ENCODE data around the gene ASIC4. TPM values are rescaled to one million over a fixed set of nuclear protein-coding genes. Genes with fewer than 3 reads are reported as not detected.

The ASIC4 gene
- polyA plus RNA-seq, 4 donors = 0.04 to 0.10 TPM; not detected in 2

- H3K27ac ChIP-seq (ENCODE audit: low read depth in 1 of 3, low read length in 2 of 3) = peak overlapping the region in 2 of 3 donors; percentile 22 to 85
- DNase-seq = peak in 1 of 2 donors; percentile 59
These were observed 37.4 kb downstream of the ASIC4 start for GRCh38 chr2:219551441-219552381.

GRCh38 chr2:219552382-219553167 is 38.3 kb downstream of the ASIC4 start:
- Histone ChIP-seq H3K4me3 (ENCODE audit: low read depth in 1 of 3, low read length in 3 of 3) (peak overlapping the region; percentile 40 to 55 (median 52)), H3K27ac (ENCODE audit: low read depth in 1 of 3, low read length in 2 of 3) (peak overlapping the region; percentile 35 to 85 (median 62)), H3K27me3 (ENCODE audit: control insufficient read depth in 3 of 3, insufficient read depth in 3 of 3, low read length in 3 of 3) (peaks cover 0 to 29% (median 0%) of the 10 kb centered on the region in 3 donors), H3K36me3 (ENCODE audit: control insufficient read depth in 3 of 3, insufficient read depth in 2 of 3, low read depth in 1 of 3, low read length in 3 of 3) (peaks cover 0 to 55% (median 3%) of the 10 kb centered on the region in 3 donors), H3K9me3 (ENCODE audit: control insufficient read depth in 2 of 2, insufficient read depth in 1 of 2, low read depth in 1 of 2, low read length in 1 of 2) (no peaks in the 10 kb centered on the region), H3K4me1 (ENCODE audit: control insufficient read depth in 3 of 3, insufficient read depth in 2 of 3, low read depth in 1 of 3, low read length in 2 of 3) (peaks cover 0 to 19% (median 0%) of the 10 kb centered on the region in 3 donors)
- FAIRE-seq (no peak), DNase-seq (peak; percentile 78 to 96)
- 1 to 5% (median 1%) methylated on average over 59 to 99 of the region's 99 CpGs for WGBS, 3 donors

More at GRCh38 chr2:219551441-219552381, 37.4 kb downstream of the ASIC4 start:
- WGBS, 3 donors = 5 to 7% (median 5%) methylated on average over 51 to 54 of the region's 54 CpGs
- no peak for FAIRE-seq
- Histone ChIP-seq H3K4me1 (ENCODE audit: control insufficient read depth in 3 of 3, insufficient read depth in 2 of 3, low read depth in 1 of 3, low read length in 2 of 3) (peaks cover 0 to 25% (median 0%) of the 10 kb centered on the region in 3 donors), H3K27me3 (ENCODE audit: control insufficient read depth in 3 of 3, insufficient read depth in 3 of 3, low read length in 3 of 3) (peaks cover 0 to 29% (median 0%) of the 10 kb centered on the region in 3 donors), H3K9me3 (ENCODE audit: control insufficient read depth in 2 of 2, insufficient read depth in 1 of 2, low read depth in 1 of 2, low read length in 1 of 2) (no peaks in the 10 kb centered on the region), H3K36me3 (ENCODE audit: control insufficient read depth in 3 of 3, insufficient read depth in 2 of 3, low read depth in 1 of 3, low read length in 3 of 3) (peaks cover 0 to 51% (median 3%) of the 10 kb centered on the region in 3 donors), H3K4me3 (ENCODE audit: low read depth in 1 of 3, low read length in 3 of 3) (peak overlapping the region; percentile 40 to 55 (median 52))

GRCh38 chr2:219553168-219553417 is 38.8 kb downstream of the ASIC4 start:
- Histone ChIP-seq H3K27ac (ENCODE audit: low read depth in 1 of 3, low read length in 2 of 3) (no peak overlapping the region), H3K4me1 (ENCODE audit: control insufficient read depth in 3 of 3, insufficient read depth in 2 of 3, low read depth in 1 of 3, low read length in 2 of 3) (peaks cover 0 to 19% (median 0%) of the 10 kb centered on the region in 3 donors), H3K9me3 (ENCODE audit: control insufficient read depth in 2 of 2, insufficient read depth in 1 of 2, low read depth in 1 of 2, low read length in 1 of 2) (no peaks in the 10 kb centered on the region), H3K27me3 (ENCODE audit: control insufficient read depth in 3 of 3, insufficient read depth in 3 of 3, low read length in 3 of 3) (peaks cover 0 to 29% (median 0%) of the 10 kb centered on the region in 3 donors), H3K4me3 (ENCODE audit: low read depth in 1 of 3, low read length in 3 of 3) (peak overlapping the region in 2 of 3 donors; percentile 40 to 55), H3K36me3 (ENCODE audit: control insufficient read depth in 3 of 3, insufficient read depth in 2 of 3, low read depth in 1 of 3, low read length in 3 of 3) (peaks cover 0 to 51% (median 3%) of the 10 kb centered on the region in 3 donors)
- no peak for FAIRE-seq
- 18 to 33% (median 28%) methylated on average over 7 of the region's 7 CpGs for WGBS, 3 donors
- DNase-seq = no peak

GRCh38 chr2:219553463-219553963 is 39.2 kb downstream of the ASIC4 start:
- Histone ChIP-seq H3K4me1 (ENCODE audit: control insufficient read depth in 3 of 3, insufficient read depth in 2 of 3, low read depth in 1 of 3, low read length in 2 of 3) (peaks cover 0 to 19% (median 0%) of the 10 kb centered on the region in 3 donors), H3K4me3 (ENCODE audit: low read depth in 1 of 3, low read length in 3 of 3) (no peak overlapping the region), H3K36me3 (ENCODE audit: control insufficient read depth in 3 of 3, insufficient read depth in 2 of 3, low read depth in 1 of 3, low read length in 3 of 3) (peaks cover 0 to 51% (median 3%) of the 10 kb centered on the region in 3 donors), H3K9me3 (ENCODE audit: control insufficient read depth in 2 of 2, insufficient read depth in 1 of 2, low read depth in 1 of 2, low read length in 1 of 2) (no peaks in the 10 kb centered on the region), H3K27ac (ENCODE audit: low read depth in 1 of 3, low read length in 2 of 3) (no peak overlapping the region), H3K27me3 (ENCODE audit: control insufficient read depth in 3 of 3, insufficient read depth in 3 of 3, low read length in 3 of 3) (peaks cover 0 to 29% (median 0%) of the 10 kb centered on the region in 3 donors)
- WGBS, 3 donors = 80 to 82% (median 81%) methylated on average over 12 of the region's 12 CpGs
- FAIRE-seq = no peak
- no peak for DNase-seq

- Histone ChIP-seq H3K36me3 (ENCODE audit: control insufficient read depth in 3 of 3, insufficient read depth in 2 of 3, low read depth in 1 of 3, low read length in 3 of 3) (peaks cover 0 to 46% (median 3%) of the 10 kb centered on the region in 3 donors), H3K4me1 (ENCODE audit: control insufficient read depth in 3 of 3, insufficient read depth in 2 of 3, low read depth in 1 of 3, low read length in 2 of 3) (peaks cover 0 to 19% (median 0%) of the 10 kb centered on the region in 3 donors), H3K9me3 (ENCODE audit: control insufficient read depth in 2 of 2, insufficient read depth in 1 of 2, low read depth in 1 of 2, low read length in 1 of 2) (no peaks in the 10 kb centered on the region), H3K27me3 (ENCODE audit: control insufficient read depth in 3 of 3, insufficient read depth in 3 of 3, low read length in 3 of 3) (peaks cover 0 to 29% (median 0%) of the 10 kb centered on the region in 3 donors), H3K27ac (ENCODE audit: low read depth in 1 of 3, low read length in 2 of 3) (no peak overlapping the region), H3K4me3 (ENCODE audit: low read depth in 1 of 3, low read length in 3 of 3) (no peak overlapping the region)
- FAIRE-seq = no peak
- no peak for DNase-seq
- 87 to 93% (median 92%) methylated on average over 14 to 15 of the region's 15 CpGs for WGBS, 3 donors
These were observed 40.1 kb downstream of the ASIC4 start for GRCh38 chr2:219554350-219554749.

- DNase-seq = no peak
- 93 to 96% (median 93%) methylated on average over 20 of the region's 20 CpGs for WGBS, 3 donors
- Histone ChIP-seq H3K4me3 (ENCODE audit: low read depth in 1 of 3, low read length in 3 of 3) (no peak overlapping the region), H3K36me3 (ENCODE audit: control insufficient read depth in 3 of 3, insufficient read depth in 2 of 3, low read depth in 1 of 3, low read length in 3 of 3) (peaks cover 0 to 34% (median 0%) of the 10 kb centered on the region in 3 donors), H3K4me1 (ENCODE audit: control insufficient read depth in 3 of 3, insufficient read depth in 2 of 3, low read depth in 1 of 3, low read length in 2 of 3) (peaks cover 0 to 19% (median 0%) of the 10 kb centered on the region in 3 donors), H3K27me3 (ENCODE audit: control insufficient read depth in 3 of 3, insufficient read depth in 3 of 3, low read length in 3 of 3) (peaks cover 0 to 22% (median 0%) of the 10 kb centered on the region in 3 donors), H3K27ac (ENCODE audit: low read depth in 1 of 3, low read length in 2 of 3) (no peak overlapping the region), H3K9me3 (ENCODE audit: control insufficient read depth in 2 of 2, insufficient read depth in 1 of 2, low read depth in 1 of 2, low read length in 1 of 2) (no peaks in the 10 kb centered on the region)
- FAIRE-seq = no peak
These were observed 41.7 kb downstream of the ASIC4 start for GRCh38 chr2:219555956-219556355.

GRCh38 chr2:219556413-219556812 is 42.1 kb downstream of the ASIC4 start:
- DNase-seq = no peak
- H3K36me3 ChIP-seq (ENCODE audit: control insufficient read depth in 3 of 3, insufficient read depth in 2 of 3, low read depth in 1 of 3, low read length in 3 of 3) = peaks cover 0 to 37% (median 0%) of the 10 kb centered on the region in 3 donors
- H3K4me1 ChIP-seq (ENCODE audit: control insufficient read depth in 3 of 3, insufficient read depth in 2 of 3, low read depth in 1 of 3, low read length in 2 of 3) = peaks cover 0 to 14% (median 0%) of the 10 kb centered on the region in 3 donors

GRCh38 chr2:219557320-219557719 is 43.0 kb downstream of the ASIC4 start:
- WGBS, 3 donors = 85 to 92% (median 85%) methylated on average over 21 of the region's 21 CpGs
- no peak overlapping the region for H3K27ac ChIP-seq (ENCODE audit: low read depth in 1 of 3, low read length in 2 of 3)
- no peak overlapping the region for H3K4me3 ChIP-seq (ENCODE audit: low read depth in 1 of 3, low read length in 3 of 3)
- H3K9me3 ChIP-seq (ENCODE audit: control insufficient read depth in 2 of 2, insufficient read depth in 1 of 2, low read depth in 1 of 2, low read length in 1 of 2) = no peaks in the 10 kb centered on the region
- FAIRE-seq = no peak
- H3K4me1 ChIP-seq (ENCODE audit: control insufficient read depth in 3 of 3, insufficient read depth in 2 of 3, low read depth in 1 of 3, low read length in 2 of 3) = peaks cover 0 to 6% (median 0%) of the 10 kb centered on the region in 3 donors
- H3K27me3 ChIP-seq (ENCODE audit: control insufficient read depth in 3 of 3, insufficient read depth in 3 of 3, low read length in 3 of 3) = peaks cover 0 to 12% (median 0%) of the 10 kb centered on the region in 3 donors
- no peak for DNase-seq
- peaks cover 0 to 46% (median 0%) of the 10 kb centered on the region in 3 donors for H3K36me3 ChIP-seq (ENCODE audit: control insufficient read depth in 3 of 3, insufficient read depth in 2 of 3, low read depth in 1 of 3, low read length in 3 of 3)

More at GRCh38 chr2:219556413-219556812, 42.1 kb downstream of the ASIC4 start:
- Histone ChIP-seq H3K27me3 (ENCODE audit: control insufficient read depth in 3 of 3, insufficient read depth in 3 of 3, low read length in 3 of 3) (peaks cover 0 to 19% (median 0%) of the 10 kb centered on the region in 3 donors), H3K27ac (ENCODE audit: low read depth in 1 of 3, low read length in 2 of 3) (no peak overlapping the region), H3K9me3 (ENCODE audit: control insufficient read depth in 2 of 2, insufficient read depth in 1 of 2, low read depth in 1 of 2, low read length in 1 of 2) (no peaks in the 10 kb centered on the region), H3K4me3 (ENCODE audit: low read depth in 1 of 3, low read length in 3 of 3) (no peak overlapping the region)
- FAIRE-seq = no peak
- 92% methylated on average over 18 to 19 of the region's 19 CpGs for WGBS, 3 donors
